GM18909 (cell line): ENCODE measurements around the gene TMCC3.
A peak's percentile ranks its signal among the peaks of the same experiment; 100 is the strongest.

Experiments used
- ATAC-seq: cut with Tn5 transposase; IDR thresholded peaks from one replicate; pipeline ENCODE4 v1.9.1; 2021; ENCODE audit warnings: mild to moderate bottlenecking; ENCODE audit not compliant: unreplicated experiment, poor library complexity

The TMCC3 gene

GRCh38 chr12:94544355-94544754 is 106.0 kb downstream of the TMCC3 start:
- ATAC-seq, result no peak

- ATAC-seq, result no peak
Observed at GRCh38 chr12:94538318-94538717, 112.0 kb downstream of the TMCC3 start.

GRCh38 chr12:94536040-94536965 is 114.1 kb downstream of the TMCC3 start:
- ATAC-seq, result no peak

GRCh38 chr12:94535510-94535921 is 114.8 kb downstream of the TMCC3 start:
- no peak for ATAC-seq

GRCh38 chr12:94534774-94535509 is 115.4 kb downstream of the TMCC3 start:
- ATAC-seq, result no peak

GRCh38 chr12:94534278-94534677 is 116.1 kb downstream of the TMCC3 start:
- ATAC-seq, result no peak

GRCh38 chr12:94532490-94533422 is 117.6 kb downstream of the TMCC3 start:
- ATAC-seq, result peak; percentile 65

- ATAC-seq, result no peak
Observed at GRCh38 chr12:94531196-94531720, 119.1 kb downstream of the TMCC3 start.

GRCh38 chr12:94525951-94526350 is 124.4 kb downstream of the TMCC3 start:
- ATAC-seq, result no peak
